WI38 (cell line): ENCODE measurements around the gene ADARB1.

Source experiments
- H3K4me3 ChIP-seq: 2 replicates; pipeline ENCODE4 v1.5.1; 2011; ENCODE audit warnings: low read depth, mild to moderate bottlenecking, control low read depth, low read length
- TF ChIP-seq, protein P1 (sequence below): IDR thresholded peaks from 2 replicates; pipeline ENCODE4 v1.5.1; 2012; ENCODE audit warnings: low read depth, mild to moderate bottlenecking, control low read depth, low read length

ADARB1 gene

DNA sequence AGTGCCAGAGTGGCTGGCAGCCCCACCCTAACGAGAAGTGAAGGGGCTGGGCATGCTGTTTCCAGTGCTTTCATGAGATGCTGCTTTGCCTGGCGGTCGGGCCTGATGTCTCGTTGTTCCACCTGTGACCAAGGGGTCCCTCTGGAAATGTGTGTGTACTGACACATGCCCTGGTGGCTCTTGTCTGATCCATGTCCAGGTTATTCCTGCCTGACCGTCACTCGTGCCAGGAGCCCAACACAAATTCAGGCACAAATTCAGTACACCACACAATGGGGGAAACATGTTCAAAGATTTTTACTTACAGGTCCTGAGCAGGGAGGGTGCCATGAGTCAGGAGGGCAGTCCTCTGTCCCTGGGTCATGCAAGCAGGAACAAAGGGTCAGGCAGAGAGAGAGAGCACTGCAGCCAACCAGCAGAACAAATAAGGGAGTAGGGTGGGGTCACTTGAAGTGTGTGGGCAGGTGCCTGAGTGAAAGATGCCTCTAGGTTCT, 76.3 kb downstream of the ADARB1 start:
- TF ChIP-seq, protein P1, sequence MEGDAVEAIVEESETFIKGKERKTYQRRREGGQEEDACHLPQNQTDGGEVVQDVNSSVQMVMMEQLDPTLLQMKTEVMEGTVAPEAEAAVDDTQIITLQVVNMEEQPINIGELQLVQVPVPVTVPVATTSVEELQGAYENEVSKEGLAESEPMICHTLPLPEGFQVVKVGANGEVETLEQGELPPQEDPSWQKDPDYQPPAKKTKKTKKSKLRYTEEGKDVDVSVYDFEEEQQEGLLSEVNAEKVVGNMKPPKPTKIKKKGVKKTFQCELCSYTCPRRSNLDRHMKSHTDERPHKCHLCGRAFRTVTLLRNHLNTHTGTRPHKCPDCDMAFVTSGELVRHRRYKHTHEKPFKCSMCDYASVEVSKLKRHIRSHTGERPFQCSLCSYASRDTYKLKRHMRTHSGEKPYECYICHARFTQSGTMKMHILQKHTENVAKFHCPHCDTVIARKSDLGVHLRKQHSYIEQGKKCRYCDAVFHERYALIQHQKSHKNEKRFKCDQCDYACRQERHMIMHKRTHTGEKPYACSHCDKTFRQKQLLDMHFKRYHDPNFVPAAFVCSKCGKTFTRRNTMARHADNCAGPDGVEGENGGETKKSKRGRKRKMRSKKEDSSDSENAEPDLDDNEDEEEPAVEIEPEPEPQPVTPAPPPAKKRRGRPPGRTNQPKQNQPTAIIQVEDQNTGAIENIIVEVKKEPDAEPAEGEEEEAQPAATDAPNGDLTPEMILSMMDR = no peak
- no peak overlapping the region for H3K4me3 ChIP-seq

DNA sequence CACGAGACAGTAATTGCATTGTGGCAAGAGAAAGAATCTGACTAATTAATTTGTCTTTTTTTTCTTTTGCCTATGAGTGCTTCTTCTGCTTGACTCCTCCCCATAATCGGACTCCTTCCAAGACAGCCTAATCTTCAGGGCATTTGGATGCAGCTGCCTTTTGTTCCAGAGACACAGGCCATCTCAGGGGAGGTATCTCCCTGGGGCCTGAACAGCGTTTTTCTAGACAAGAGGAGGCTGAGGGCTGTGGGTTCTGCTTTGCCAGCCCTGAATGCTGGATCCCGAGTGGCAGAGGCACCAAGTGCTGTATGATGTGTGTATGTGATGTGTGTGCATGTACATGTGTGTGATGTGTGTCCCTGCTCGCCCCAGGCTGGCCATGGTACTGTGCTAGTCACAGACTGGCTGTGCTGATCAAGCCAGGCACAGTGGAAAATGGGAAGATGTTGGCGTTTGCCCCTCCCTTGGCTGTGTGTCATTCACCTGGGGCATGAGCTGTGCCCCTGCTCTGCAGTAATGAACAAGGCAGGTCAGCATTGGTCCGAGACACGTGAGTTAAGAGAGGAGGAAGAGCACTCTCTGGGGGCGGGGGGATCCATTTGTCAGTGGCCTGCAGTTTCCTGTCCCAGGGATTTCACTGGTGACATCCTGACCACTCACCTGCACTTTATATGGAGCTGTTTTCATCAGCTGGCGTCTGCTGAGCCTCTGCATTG, 77.2 kb downstream of the ADARB1 start:
- TF ChIP-seq, protein P1 = no peak
- H3K4me3 ChIP-seq = no peak overlapping the region

DNA sequence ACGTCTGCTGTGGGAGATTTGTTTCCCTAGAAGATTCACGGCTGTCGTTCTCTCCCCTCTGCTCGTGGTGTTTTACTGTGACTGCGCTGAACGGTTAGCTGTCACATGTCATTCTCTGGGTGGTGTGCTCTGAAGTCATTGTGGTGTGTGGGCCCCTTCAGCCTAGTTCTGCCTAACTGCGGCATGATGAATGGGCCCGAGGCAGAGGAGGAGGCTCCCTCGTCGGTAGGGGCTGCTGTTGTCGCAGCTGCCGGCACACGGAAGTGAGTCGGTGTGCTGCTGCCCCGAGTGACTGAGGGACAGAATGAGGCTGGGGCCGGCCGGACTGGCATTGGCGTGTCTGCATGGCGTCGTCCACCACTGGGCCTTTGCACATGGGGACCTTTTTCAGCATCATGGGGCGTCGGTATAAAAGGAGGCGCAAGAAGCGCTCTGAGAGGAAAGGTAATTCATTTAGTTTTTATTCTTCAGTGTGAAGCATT, 77.9 kb downstream of the ADARB1 start:
- H3K4me3 ChIP-seq = no peak overlapping the region
- TF ChIP-seq, protein P1 = no peak

DNA sequence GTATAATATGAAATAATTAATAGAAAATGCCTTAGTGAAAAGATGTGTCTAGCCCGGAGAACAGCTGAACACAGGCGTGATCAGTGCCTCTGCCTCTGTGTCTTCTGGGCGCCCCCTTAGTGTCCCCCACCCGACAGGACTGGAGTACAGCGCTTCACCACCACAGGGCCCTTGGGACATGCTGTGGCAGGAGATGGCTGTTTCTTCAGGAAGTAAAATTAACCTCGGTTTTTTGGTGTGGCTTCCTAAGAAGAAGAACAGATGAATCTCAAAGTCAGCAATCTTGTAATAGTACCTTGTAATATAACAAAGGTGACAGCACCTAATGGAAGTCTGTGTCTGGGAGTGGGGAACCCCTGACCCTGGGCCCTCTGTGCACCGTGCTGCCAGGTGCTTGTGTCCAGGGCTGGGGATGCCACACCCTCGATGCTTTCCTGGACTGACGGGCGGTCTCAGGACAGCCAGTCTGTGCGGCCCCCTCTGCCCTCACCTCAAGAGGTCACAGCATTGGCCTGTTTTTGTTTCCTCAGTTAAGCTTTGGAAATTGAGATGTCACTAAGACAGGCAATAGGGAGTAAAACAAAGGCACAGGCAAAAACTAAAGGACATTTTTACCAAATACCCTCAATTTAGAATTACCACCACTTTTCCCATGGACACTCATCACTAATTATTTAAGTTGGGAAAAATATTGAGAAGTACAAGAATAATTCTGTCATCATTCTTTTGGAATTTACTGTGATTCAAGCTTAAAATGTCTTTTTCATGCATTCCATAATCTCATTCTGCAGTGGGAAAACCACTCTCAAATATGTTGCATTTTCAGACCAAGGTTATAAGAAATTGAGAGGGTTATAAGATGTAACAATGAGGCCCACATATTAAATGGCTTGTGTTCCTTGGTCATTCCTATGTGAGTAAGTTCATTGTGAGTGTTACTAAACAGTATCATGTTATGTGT, 79.3 kb downstream of the ADARB1 start:
- H3K4me3 ChIP-seq = no peak overlapping the region

DNA sequence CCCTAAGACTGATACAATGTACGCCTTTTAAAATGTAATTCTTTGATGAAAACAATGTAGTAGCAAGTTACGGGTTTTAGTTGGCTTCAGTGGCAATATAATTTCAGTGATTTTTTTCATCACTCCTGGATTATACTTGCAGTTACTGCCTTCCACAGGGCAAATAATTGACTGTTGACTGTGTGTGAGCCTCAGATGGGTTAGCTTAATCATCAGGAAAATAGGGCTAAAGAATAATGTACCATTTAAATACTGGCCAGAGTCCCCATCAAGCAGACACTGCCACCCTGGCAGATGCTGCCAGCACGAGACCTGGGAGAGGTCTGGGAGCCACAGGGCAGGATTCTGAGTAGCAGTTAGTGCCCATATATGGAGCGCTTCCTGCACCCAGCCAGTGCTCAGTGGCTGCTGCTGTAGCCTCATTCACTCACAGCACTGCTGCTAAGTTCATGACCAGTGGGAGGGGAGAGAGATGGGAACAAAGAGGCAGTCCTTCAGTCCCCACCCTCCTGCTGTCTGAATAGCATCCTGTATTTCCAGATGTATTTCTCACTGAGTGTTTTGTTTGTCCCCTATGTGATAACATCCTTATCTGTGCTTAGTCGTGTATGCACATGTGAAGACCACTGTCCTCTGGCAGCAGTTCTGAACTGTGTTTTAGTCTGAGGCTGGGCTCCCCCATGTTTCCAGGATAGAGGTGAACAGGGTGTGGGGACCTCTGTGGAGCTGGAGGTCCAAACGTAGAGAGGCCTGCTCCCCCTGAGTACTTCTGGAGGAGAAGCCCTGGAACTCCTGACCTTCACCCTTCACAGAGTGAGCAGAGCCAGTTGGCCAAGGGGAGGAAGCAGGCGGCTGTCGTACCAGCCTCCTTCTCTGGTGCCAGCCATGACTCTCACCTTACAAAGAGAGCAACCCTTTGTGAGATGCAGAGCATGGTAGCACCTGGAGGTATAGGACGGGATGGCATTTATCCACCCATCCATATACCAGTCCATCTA, 80.4 kb downstream of the ADARB1 start:
- TF ChIP-seq, protein P1 = no peak
- H3K4me3 ChIP-seq = no peak overlapping the region

More for the DNA sequence above, 79.3 kb downstream of the ADARB1 start:
- TF ChIP-seq, protein P1 = no peak

DNA sequence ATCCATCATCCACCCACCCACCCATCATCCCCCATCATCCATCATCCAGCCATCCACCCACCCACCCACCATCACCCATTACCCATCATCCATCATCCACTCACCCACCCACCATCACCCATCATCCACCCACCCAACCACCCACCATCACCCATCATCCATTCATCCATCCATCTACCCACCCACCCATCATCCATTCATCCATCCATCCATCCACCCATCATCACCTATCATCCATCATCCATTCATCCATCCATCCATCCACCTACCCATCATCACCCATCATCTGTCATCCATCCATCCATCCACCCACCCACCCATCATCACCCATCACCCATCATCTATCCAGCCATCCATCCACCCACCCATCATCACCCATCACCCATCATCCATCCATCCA, 81.5 kb downstream of the ADARB1 start:
- TF ChIP-seq, protein P1 = no peak
- no peak overlapping the region for H3K4me3 ChIP-seq
